ENCODE data around the gene KCNMB1.

GRCh38 chr5:170362102-170362501, 27.1 kb downstream of the KCNMB1 start:
- no peak for TF ChIP-seq CTCF (IDR thresholded peaks at IDR 0.05; ENCODE audit: low read depth, low read length, poor library complexity, severe bottlenecking)
- TF ChIP-seq EZH2phosphoT487 (IDR thresholded peaks at IDR 0.05; ENCODE audit: borderline replicate concordance, low read length), result no peak
